ENCODE data around the gene LHPP.

DNA sequence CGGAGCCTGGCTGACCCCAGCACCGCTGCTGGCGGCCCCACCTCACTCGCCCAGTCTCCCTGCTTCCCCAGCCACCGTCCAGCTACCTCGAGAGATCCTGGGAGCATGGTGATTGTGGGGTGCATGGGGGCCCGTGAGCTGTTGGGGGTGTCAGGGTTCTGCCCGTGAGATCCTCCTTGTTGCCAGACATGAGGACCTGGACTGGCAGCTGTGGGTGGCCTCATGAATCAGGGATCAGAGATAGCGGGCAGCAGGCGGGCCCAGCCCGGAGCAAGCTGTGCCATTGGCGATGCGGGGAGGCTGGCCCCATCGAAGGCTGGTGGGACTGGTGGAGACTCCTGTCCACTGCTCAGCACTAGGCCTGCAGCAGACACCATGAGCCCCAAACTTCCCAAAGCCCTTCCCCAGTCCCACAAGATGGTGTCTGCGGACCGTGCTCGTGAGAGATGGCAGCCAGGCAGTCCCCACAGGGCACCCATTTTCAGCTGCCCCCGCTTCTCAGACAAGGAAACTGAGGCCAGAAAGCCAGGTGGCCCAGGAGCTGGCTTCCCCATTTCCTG lies 75.6 kb downstream of the LHPP start:
- no peak for TF ChIP-seq EZH2phosphoT487 (IDR thresholded peaks at IDR 0.05; ENCODE audit: insufficient read depth, low read depth)
- TF ChIP-seq EZH2 (IDR thresholded peaks at IDR 0.05; ENCODE audit: insufficient read depth, poor library complexity, severe bottlenecking): no peak

Measured in GM23248 (cell line).